Measurements from ENCODE around the gene TNFRSF14.

DNA sequence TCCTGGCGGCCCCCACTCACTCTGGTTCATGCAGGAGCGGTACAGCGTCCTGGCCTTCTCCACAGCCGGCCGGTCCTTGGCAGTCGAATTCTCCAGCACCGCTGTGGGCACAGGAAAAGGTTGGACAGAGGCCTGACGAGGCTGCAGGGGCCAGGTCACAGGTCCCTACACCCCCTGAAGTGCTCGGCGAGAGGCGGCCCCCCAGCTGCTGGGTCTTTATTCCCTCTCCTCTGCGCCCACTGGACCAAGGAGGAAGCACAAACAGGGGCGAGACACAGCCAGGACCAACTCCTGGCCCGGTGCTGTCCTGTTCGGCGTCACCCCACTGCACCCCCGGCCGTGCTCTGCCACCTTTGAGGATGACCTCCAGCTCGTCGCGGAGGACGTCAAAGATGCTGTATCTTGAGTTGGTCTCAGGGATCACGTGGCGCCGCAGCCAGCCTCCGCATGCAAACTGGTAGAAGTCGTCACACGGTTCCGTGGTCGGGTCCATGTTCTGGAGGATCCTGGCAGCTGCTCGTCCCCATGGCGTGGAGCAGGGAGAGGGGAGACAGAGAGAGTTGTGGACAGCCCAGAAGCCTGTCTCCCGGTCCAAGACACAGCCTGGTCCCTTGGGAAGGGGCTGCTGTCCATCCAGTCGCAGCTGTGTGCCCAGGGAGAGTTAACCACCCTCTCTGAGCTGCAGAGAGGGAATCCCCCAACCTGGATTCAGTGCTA lies 53.3 kb downstream of the TNFRSF14 start:
- TF ChIP-seq POLR2A (IDR thresholded peaks at IDR 0.05; ENCODE audit: low read depth, low read length): no peak
- TF ChIP-seq POLR2AphosphoS5 (IDR thresholded peaks at IDR 0.05; ENCODE audit: low read depth, low read length): no peak
- no peak for TF ChIP-seq TAF1 (IDR thresholded peaks at IDR 0.05; ENCODE audit: low read depth, low read length)
- no peak for TF ChIP-seq PAX5 (IDR thresholded peaks at IDR 0.05; ENCODE audit: insufficient read depth, low read length, severe bottlenecking)
- TF ChIP-seq SPI1 (IDR thresholded peaks at IDR 0.05; ENCODE audit: low read depth, low read length): no peak
- no peak for TF ChIP-seq POU2F2 (IDR thresholded peaks at IDR 0.05; ENCODE audit: low read depth, low read length)
